ENCODE measurements around the gene BDKRB2. TPM values are rescaled to one million over a fixed set of nuclear protein-coding genes. Genes with fewer than 3 reads are reported as not detected.

Gene BDKRB2
- total and polyA plus RNA-seq, 2 donors (not counting 1 experiment from before 2014, with no cell fraction given): 24.0 to 91.5 TPM

DNA sequence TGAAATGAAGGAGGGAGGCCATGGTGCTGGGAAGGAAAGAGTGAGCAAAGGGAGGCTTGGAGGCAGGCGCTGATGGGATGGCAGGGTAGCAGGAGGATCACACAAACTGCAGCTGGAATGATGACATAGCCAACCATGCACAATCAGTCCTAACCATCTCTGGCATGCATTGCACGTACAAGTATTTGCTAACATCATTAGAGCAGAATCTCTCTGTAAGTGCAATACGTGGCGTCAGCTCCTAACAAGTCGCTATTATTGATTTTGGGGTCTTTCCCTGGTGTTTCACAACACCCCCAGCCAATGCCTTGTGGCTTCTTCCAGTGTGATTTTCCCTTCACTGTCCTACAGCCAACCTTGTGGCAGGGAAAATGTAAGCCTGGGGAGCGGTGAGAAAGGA, 69.9 kb downstream of the BDKRB2 start:
- Histone ChIP-seq H3K27me3 (ENCODE audit: control insufficient read depth, insufficient read depth, low read length) (no peaks in the 10 kb centered on the region), H3K9me3 (ENCODE audit: control insufficient read depth, insufficient read depth, low read depth, low read length) (peaks cover 3% of the 10 kb centered on the region), H4K20me1 (ENCODE audit: control insufficient read depth, extremely low read depth, insufficient read depth, low read length) (no peaks in the 10 kb centered on the region), H3K4me2 (ENCODE audit: extremely low read depth, insufficient read depth, low read length) (no peak overlapping the region), H3K9ac (ENCODE audit: insufficient read depth, low read length) (no peak overlapping the region), H2AFZ (ENCODE audit: low read length) (no peak overlapping the region), H3K79me2 (ENCODE audit: control insufficient read depth, insufficient read depth, low read length) (no peaks in the 10 kb centered on the region), H3K4me3 (replicated peaks in 1 of 4; ENCODE audit: control extremely low read depth in 1 of 4, insufficient read depth in 1 of 4, low read depth in 3 of 4, low read length in 4 of 4) (no peak overlapping the region), H3K36me3 (ENCODE audit: control insufficient read depth, insufficient read depth, low read length) (no peaks in the 10 kb centered on the region), H3K27ac (ENCODE audit: insufficient read depth, low read length) (peak overlapping the region; percentile 68), H3K4me1 (ENCODE audit: control insufficient read depth, extremely low read depth, insufficient read depth, low read length) (peaks cover 4% of the 10 kb centered on the region)
- TF ChIP-seq, protein P1, sequence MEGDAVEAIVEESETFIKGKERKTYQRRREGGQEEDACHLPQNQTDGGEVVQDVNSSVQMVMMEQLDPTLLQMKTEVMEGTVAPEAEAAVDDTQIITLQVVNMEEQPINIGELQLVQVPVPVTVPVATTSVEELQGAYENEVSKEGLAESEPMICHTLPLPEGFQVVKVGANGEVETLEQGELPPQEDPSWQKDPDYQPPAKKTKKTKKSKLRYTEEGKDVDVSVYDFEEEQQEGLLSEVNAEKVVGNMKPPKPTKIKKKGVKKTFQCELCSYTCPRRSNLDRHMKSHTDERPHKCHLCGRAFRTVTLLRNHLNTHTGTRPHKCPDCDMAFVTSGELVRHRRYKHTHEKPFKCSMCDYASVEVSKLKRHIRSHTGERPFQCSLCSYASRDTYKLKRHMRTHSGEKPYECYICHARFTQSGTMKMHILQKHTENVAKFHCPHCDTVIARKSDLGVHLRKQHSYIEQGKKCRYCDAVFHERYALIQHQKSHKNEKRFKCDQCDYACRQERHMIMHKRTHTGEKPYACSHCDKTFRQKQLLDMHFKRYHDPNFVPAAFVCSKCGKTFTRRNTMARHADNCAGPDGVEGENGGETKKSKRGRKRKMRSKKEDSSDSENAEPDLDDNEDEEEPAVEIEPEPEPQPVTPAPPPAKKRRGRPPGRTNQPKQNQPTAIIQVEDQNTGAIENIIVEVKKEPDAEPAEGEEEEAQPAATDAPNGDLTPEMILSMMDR (conservative IDR thresholded peaks at IDR 0.05 in 1 of 2, IDR thresholded peaks at IDR 0.05 in 1 of 2; ENCODE audit: low read depth in 1 of 2, low read length in 2 of 2): no peak
- no peak for TF ChIP-seq EZH2 (IDR thresholded peaks at IDR 0.05; ENCODE audit: low read length, missing control alignments)
- DNase-seq (ENCODE audit: low read depth in 2 of 2): peak; percentile 95 to 96

DNA sequence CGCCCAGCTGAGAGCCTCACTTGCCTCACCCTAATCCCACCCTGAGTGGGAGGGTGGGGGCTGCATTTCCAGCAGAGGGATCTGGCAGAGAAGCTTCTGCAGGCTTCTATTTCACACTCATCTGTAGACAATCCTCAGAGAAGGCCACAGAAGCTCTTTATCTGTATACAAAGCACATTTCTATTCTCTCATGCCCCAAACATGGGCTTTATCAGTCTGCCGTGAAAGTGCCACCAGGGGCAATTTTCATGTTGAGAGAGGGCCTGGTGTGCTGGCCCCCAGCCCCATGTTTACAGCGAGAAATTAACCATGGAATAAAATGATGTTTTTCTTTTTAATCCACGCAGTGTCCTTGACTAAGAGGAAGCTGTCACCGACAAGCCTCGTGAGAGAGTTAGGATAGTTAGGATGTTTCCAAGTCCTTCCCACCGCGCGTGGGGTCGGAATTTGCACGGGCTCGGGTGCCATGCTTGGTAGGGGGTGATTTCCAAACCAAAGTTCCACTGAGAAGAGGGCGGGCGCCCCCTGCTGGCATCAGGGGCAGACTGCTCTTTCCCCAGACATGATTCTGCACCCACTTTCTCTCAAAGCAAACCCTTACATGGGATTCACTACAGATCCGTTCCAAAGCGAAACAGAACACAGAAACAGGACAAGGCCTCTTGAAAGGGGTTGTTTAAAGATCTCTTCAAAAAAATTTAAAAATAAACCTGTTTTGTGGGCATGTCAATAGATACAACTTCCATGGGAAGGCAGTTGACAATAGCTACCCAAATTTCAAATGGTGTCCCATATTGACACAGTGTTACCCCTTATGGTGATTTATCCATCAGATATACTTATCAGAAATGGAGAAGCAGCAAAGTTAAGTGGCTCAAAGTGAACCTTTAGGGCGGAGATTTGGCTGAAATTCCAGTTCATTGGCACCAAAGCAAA, 70.8 kb downstream of the BDKRB2 start:
- H3K79me2 ChIP-seq (ENCODE audit: control insufficient read depth, insufficient read depth, low read length): no peaks in the 10 kb centered on the region
- H3K27me3 ChIP-seq (ENCODE audit: control insufficient read depth, insufficient read depth, low read length): no peaks in the 10 kb centered on the region
- no peaks in the 10 kb centered on the region for H3K36me3 ChIP-seq (ENCODE audit: control insufficient read depth, insufficient read depth, low read length)
- H3K4me1 ChIP-seq (ENCODE audit: control insufficient read depth, extremely low read depth, insufficient read depth, low read length): peaks cover 2% of the 10 kb centered on the region
- peaks cover 3% of the 10 kb centered on the region for H3K9me3 ChIP-seq (ENCODE audit: control insufficient read depth, insufficient read depth, low read depth, low read length)
- peak; percentile 68 to 84 for DNase-seq (ENCODE audit: low read depth in 2 of 2)
- H3K4me2 ChIP-seq (ENCODE audit: extremely low read depth, insufficient read depth, low read length): no peak overlapping the region
- H3K9ac ChIP-seq (ENCODE audit: insufficient read depth, low read length): no peak overlapping the region
- H3K27ac ChIP-seq (ENCODE audit: insufficient read depth, low read length): peak overlapping the region; percentile 68
- no peak overlapping the region for H2AFZ ChIP-seq (ENCODE audit: low read length)
- no peak for TF ChIP-seq EZH2 (IDR thresholded peaks at IDR 0.05; ENCODE audit: low read length, missing control alignments)
- TF ChIP-seq, protein P1 (conservative IDR thresholded peaks at IDR 0.05 in 1 of 2, IDR thresholded peaks at IDR 0.05 in 1 of 2; ENCODE audit: low read depth in 1 of 2, low read length in 2 of 2): peak; percentile 96 to 98
- no peaks in the 10 kb centered on the region for H4K20me1 ChIP-seq (ENCODE audit: control insufficient read depth, extremely low read depth, insufficient read depth, low read length)
- H3K4me3 ChIP-seq (replicated peaks in 1 of 4; ENCODE audit: control extremely low read depth in 1 of 4, insufficient read depth in 1 of 4, low read depth in 3 of 4, low read length in 4 of 4): no peak overlapping the region

DNA sequence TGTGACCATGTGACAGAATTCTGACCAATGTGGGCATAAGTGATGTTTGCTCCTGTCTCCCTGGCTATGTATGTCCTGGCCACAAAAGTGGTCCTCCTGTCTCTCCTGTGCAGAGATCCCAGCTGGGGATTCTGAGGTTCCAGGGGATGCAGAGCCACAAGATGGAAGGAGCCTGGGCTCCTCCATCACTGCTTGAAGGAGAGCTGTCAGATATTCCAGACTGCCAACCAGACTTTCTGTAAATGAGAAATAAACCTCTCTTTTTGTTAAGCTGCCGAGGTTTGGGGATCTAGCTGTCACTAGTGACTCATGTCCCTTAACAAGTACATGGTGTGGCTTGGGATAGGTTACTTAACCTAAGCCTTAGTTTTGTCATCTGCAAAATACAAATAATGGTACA, 73.3 kb downstream of the BDKRB2 start:
- H4K20me1 ChIP-seq (ENCODE audit: control insufficient read depth, extremely low read depth, insufficient read depth, low read length): no peaks in the 10 kb centered on the region
- no peaks in the 10 kb centered on the region for H3K79me2 ChIP-seq (ENCODE audit: control insufficient read depth, insufficient read depth, low read length)
- H3K27ac ChIP-seq (ENCODE audit: insufficient read depth, low read length): no peak overlapping the region
- H3K9me3 ChIP-seq (ENCODE audit: control insufficient read depth, insufficient read depth, low read depth, low read length): peaks cover 2% of the 10 kb centered on the region
- peaks cover 2% of the 10 kb centered on the region for H3K4me1 ChIP-seq (ENCODE audit: control insufficient read depth, extremely low read depth, insufficient read depth, low read length)
- DNase-seq (ENCODE audit: low read depth in 2 of 2): no peak
- H2AFZ ChIP-seq (ENCODE audit: low read length): no peak overlapping the region
- no peaks in the 10 kb centered on the region for H3K36me3 ChIP-seq (ENCODE audit: control insufficient read depth, insufficient read depth, low read length)
- no peak overlapping the region for H3K4me2 ChIP-seq (ENCODE audit: extremely low read depth, insufficient read depth, low read length)
- no peak overlapping the region for H3K9ac ChIP-seq (ENCODE audit: insufficient read depth, low read length)
- no peak for TF ChIP-seq EZH2 (IDR thresholded peaks at IDR 0.05; ENCODE audit: low read length, missing control alignments)
- TF ChIP-seq, protein P1 (conservative IDR thresholded peaks at IDR 0.05 in 1 of 2, IDR thresholded peaks at IDR 0.05 in 1 of 2; ENCODE audit: low read depth in 1 of 2, low read length in 2 of 2): no peak
- H3K4me3 ChIP-seq (replicated peaks in 1 of 4; ENCODE audit: control extremely low read depth in 1 of 4, insufficient read depth in 1 of 4, low read depth in 3 of 4, low read length in 4 of 4): no peak overlapping the region
- no peaks in the 10 kb centered on the region for H3K27me3 ChIP-seq (ENCODE audit: control insufficient read depth, insufficient read depth, low read length)
